Measurements from ENCODE around the gene DCXR. TPM values are rescaled to one million over a fixed set of nuclear protein-coding genes. Genes with fewer than 3 reads are reported as not detected.
A peak's percentile ranks its signal among the peaks of the same experiment; 100 is the strongest.

Gene DCXR
- total and polyA plus RNA-seq, 2 experiments from 2014 or later, result 86.9 to 137 TPM

GRCh38 chr17:81996757-81997441, 40.6 kb downstream of the DCXR start (continued):
- TF ChIP-seq, protein P1, sequence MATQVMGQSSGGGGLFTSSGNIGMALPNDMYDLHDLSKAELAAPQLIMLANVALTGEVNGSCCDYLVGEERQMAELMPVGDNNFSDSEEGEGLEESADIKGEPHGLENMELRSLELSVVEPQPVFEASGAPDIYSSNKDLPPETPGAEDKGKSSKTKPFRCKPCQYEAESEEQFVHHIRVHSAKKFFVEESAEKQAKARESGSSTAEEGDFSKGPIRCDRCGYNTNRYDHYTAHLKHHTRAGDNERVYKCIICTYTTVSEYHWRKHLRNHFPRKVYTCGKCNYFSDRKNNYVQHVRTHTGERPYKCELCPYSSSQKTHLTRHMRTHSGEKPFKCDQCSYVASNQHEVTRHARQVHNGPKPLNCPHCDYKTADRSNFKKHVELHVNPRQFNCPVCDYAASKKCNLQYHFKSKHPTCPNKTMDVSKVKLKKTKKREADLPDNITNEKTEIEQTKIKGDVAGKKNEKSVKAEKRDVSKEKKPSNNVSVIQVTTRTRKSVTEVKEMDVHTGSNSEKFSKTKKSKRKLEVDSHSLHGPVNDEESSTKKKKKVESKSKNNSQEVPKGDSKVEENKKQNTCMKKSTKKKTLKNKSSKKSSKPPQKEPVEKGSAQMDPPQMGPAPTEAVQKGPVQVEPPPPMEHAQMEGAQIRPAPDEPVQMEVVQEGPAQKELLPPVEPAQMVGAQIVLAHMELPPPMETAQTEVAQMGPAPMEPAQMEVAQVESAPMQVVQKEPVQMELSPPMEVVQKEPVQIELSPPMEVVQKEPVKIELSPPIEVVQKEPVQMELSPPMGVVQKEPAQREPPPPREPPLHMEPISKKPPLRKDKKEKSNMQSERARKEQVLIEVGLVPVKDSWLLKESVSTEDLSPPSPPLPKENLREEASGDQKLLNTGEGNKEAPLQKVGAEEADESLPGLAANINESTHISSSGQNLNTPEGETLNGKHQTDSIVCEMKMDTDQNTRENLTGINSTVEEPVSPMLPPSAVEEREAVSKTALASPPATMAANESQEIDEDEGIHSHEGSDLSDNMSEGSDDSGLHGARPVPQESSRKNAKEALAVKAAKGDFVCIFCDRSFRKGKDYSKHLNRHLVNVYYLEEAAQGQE (IDR thresholded peaks at IDR 0.05; ENCODE audit: unreplicated experiment), result no peak
- TF ChIP-seq ZNF114 (CRISPR knock-in tag; IDR thresholded peaks at IDR 0.05), result no peak
- no peak for TF ChIP-seq NANOG (IDR thresholded peaks at IDR 0.05; ENCODE audit: borderline replicate concordance)
- TF ChIP-seq ZNF331 (CRISPR knock-in tag; IDR thresholded peaks at IDR 0.05; ENCODE audit: low read depth), result no peak

GRCh38 chr17:81996232-81996756, 41.2 kb downstream of the DCXR start:
- no peaks in the 10 kb centered on the region for H3K9me3 Mint-ChIP-seq
- no peak overlapping the region for H3K4me3 ChIP-seq
- peaks cover 6% of the 10 kb centered on the region; the same call in 1 of the 3 replicates for H3K36me3 Mint-ChIP-seq (ENCODE audit: low read depth)
- no peak overlapping the region for H2AFZ ChIP-seq
- H3K27me3 Mint-ChIP-seq (ENCODE audit: insufficient read depth, low read depth, poor library complexity), result peaks cover 10% of the 10 kb centered on the region
- no peaks in the 10 kb centered on the region for H3F3A ChIP-seq (replicated peaks; ENCODE audit: low read depth)
- ATAC-seq (no peak), DNase-seq (ENCODE audit: low spot score) (no peak)
- no peak overlapping the region for H3K4me2 ChIP-seq
- no peaks in the 10 kb centered on the region for H3K36me3 ChIP-seq (ENCODE audit: insufficient read depth)
- no peak overlapping the region for H3K4me3 Mint-ChIP-seq
- peaks cover 20% of the 10 kb centered on the region for H3K4me1 Mint-ChIP-seq
- no peak overlapping the region for H3K27ac ChIP-seq (ENCODE audit: low read depth)
- peaks cover 11% of the 10 kb centered on the region; the same call in 1 of the 2 replicates for H3K4me1 ChIP-seq (ENCODE audit: insufficient read depth)
- no peaks in the 10 kb centered on the region for H3K79me2 ChIP-seq (replicated peaks; ENCODE audit: insufficient read depth)
- H3K27ac Mint-ChIP-seq, result no peak overlapping the region
- TF ChIP-seq ZNF331 (CRISPR knock-in tag; IDR thresholded peaks at IDR 0.05; ENCODE audit: low read depth), result no peak
- TF ChIP-seq NANOG (IDR thresholded peaks at IDR 0.05; ENCODE audit: borderline replicate concordance), result no peak
- no peaks in the 10 kb centered on the region for H3K9me2 ChIP-seq (ENCODE audit: insufficient read depth)
- H3K27me3 ChIP-seq (ENCODE audit: insufficient read depth), result no peaks in the 10 kb centered on the region
- H4K20me1 ChIP-seq (replicated peaks; ENCODE audit: insufficient read depth), result peaks cover 8% of the 10 kb centered on the region; the same call in 1 of the 2 replicates

- Mint-ChIP-seq H3K27ac (no peak overlapping the region), H3K4me1 (peaks cover 24% of the 10 kb centered on the region), H3K9me3 (no peaks in the 10 kb centered on the region), H3K27me3 (ENCODE audit: insufficient read depth, low read depth, poor library complexity) (peaks cover 12% of the 10 kb centered on the region), H3K4me3 (no peak overlapping the region), H3K36me3 (ENCODE audit: low read depth) (peaks cover 7% of the 10 kb centered on the region; the same call in 2 of the 3 replicates)
- Histone ChIP-seq H3K36me3 (ENCODE audit: insufficient read depth) (no peaks in the 10 kb centered on the region), H2AFZ (no peak overlapping the region), H3K27me3 (ENCODE audit: insufficient read depth) (no peaks in the 10 kb centered on the region), H4K20me1 (replicated peaks; ENCODE audit: insufficient read depth) (peaks cover 8% of the 10 kb centered on the region; the same call in 1 of the 2 replicates), H3K27ac (ENCODE audit: low read depth) (no peak overlapping the region), H3K79me2 (replicated peaks; ENCODE audit: insufficient read depth) (no peaks in the 10 kb centered on the region), H3K4me3 (no peak overlapping the region), H3K4me1 (ENCODE audit: insufficient read depth) (peaks cover 11% of the 10 kb centered on the region; the same call in 1 of the 2 replicates), H3K9me2 (ENCODE audit: insufficient read depth) (no peaks in the 10 kb centered on the region), H3F3A (replicated peaks; ENCODE audit: low read depth) (no peaks in the 10 kb centered on the region), H3K4me2 (no peak overlapping the region)
- ATAC-seq (peak; percentile 34), DNase-seq (ENCODE audit: low spot score) (peak; percentile 70)
- TF ChIP-seq POLR2AphosphoS5 (IDR thresholded peaks at IDR 0.05; ENCODE audit: low read depth) (no peak), CTCF (conservative IDR thresholded peaks at IDR 0.05; ENCODE audit: low read depth in 2 of 2) (peak; percentile 56 to 67)
Measured at GRCh38 chr17:81995463-81996231, 41.9 kb downstream of the DCXR start.

Data from GM23338 (cell line).